ENCODE data around the gene ALKBH8.

GRCh38 chr11:107538239-107538638 is 27.3 kb downstream of the ALKBH8 start:
- TF ChIP-seq POLR2A (IDR thresholded peaks at IDR 0.05): no peak
- no peak for TF ChIP-seq CTCF (IDR thresholded peaks at IDR 0.05)
